ENCODE results near the gene FNDC10.
"Not testable (repeated sequence)": the region's sequence is repeated elsewhere in the genome, so short reads cannot be mapped to it uniquely, and the experiment has no call there.

FNDC10 gene

DNA sequence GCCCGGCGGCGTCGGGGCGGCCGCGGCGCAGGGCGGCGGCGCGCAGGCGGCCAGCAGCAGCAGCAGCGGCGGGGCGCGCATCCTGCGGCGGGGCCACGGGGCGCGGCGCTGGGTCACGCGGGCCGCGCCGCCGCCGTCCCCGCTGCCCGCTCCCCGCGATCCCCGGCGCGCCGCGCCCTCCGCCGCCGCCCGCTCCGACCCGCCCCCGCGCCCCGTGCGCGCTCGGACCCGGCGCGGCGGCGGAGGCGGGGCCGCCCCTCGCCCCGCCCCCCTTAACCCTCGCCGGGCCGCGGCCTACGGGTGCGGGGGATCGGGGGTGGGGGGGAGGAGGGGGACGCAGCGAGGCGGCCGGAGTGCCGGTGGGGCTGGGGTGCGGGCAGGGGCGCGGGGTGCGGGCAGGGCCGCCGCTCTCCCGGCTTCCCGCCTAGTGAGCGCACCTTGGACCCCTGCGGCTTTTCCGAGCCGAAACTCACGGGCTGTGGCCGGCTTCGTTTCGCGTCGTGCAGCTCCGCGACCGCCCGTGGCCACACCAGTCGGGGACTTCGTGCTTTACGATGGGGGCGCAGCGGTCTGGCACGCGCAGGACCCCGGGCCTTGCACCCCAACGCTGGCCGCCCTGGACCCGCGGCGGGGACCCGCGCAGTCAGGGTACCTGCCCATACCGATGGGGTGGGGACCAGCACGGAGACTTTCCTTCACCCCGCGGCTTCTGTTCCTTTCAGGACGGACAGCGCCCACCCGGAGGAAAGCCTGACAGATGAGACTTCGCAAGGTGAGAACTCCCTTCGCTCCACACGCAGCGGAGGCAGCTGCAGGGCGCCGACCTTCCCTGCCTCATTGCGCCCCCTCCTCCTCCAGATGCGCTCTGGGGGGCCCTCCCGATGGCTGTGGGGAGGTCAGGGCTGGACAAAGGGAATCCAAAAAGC is at the start of gene FNDC10:
Gene FNDC10, minus strand, starts transcription at position 201 of the 926 bp plus-strand sequence. Its CDS starts 120 bp downstream, at position 81.
- DNase-seq: no peak

DNA sequence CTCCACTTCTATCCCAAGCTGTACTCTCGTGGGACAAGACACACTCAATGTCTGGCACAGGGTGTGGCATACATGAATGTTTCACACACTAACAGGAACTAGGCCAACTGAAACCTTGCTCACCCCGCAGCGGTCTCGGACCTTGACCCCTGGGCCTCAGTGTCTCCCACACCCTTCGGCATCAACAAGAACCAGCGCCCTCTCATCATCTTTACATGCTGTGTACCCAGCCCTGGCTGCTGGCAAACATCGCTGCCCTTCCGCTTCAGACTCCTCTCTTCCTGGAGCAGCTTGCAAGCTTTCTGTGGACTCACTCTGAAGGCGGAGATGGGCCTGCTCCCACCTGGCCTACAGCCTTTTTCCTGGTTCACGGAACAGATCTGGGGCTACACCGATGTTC is 48.3 kb upstream of the FNDC10 start:
- not testable (repeated sequence) for DNase-seq

DNA sequence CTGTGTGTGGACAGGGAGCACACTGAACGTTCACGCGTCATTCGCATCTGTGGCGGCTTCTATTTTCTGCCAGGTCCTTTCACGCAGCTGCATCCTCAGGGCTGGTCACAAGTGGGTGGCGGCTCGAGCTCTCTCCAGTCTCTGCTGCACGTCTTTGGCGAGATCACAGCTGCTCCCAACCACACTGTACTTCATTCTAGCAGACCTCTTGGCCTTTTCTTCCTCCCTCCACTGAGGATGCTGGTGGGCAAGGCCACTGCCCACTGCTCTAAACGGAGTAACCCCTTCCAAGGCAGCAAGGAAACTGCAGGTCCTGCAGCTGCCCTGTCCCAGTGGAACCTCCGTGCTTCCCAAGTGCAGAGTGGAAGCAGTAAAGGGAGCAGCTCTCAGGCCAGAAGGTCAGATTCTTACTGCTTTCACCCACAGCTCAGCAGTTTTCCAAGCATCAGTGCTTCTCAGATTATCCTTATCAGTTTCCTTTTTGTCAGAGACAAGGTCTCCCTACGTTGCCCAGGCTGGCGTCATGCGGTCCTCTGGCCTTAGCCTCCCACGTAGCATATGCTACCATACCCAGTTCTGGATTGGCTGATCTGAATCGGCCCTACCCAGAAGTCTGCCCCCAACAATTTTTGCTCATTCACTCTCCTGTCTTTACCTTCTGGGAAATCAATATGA is 47.8 kb upstream of the FNDC10 start:
- not testable (repeated sequence) for DNase-seq

DNA sequence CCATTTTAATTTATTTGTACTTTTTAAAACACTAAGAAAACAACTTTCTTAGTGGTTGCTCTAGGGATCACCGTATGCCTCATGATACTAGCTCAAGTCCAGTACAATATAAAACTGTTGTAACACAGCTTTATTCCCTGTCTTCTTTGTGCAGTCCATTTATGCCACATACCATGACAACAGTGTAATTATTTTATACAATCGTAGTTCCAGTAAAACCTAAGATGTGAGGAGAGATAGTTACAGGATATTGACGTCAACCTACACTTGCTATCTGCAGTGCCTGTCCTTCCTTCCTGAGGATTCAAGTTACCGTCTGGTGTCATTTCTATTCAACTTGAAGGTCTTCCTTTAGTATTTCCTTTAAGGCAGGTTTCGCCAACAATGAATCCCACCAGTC is 46.4 kb upstream of the FNDC10 start:
- DNase-seq: not testable (repeated sequence)

DNA sequence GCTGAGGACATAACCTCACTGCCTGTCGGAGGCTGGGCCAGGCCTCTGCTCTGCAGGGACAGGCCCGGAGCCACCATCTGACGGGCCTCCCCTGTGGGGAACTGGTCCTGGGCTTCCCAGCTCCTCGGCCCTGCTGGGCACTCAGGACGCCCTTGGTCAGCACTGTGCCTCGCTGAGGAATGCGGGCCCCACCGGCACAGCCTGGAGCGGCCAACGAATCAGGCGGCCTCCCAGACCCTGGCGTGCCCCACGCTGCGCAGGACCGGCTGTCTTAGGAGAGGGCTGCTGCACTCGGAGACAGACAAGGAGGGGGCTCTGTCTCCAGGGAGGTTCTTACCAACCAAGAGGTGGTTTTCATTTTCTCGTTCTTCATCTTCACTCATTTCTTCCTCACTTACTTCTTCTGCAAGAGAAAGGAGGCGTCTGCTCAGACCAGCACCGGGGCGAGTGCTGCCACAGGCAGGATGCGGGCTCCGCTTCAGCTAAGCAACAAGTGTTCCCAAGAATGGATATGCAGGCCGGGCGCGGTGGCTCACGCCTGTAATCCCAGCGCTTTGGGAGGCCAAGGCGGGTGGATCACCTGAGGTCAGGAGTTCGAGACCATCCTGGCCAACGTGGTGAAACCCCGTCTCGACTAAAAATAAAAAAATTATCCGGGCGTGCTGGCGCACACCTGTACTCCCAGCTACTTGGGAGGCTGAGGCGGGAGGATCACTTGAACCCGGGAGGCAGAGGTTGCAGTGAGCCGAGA is 41.0 kb upstream of the FNDC10 start:
- DNase-seq: not testable (repeated sequence)

DNA sequence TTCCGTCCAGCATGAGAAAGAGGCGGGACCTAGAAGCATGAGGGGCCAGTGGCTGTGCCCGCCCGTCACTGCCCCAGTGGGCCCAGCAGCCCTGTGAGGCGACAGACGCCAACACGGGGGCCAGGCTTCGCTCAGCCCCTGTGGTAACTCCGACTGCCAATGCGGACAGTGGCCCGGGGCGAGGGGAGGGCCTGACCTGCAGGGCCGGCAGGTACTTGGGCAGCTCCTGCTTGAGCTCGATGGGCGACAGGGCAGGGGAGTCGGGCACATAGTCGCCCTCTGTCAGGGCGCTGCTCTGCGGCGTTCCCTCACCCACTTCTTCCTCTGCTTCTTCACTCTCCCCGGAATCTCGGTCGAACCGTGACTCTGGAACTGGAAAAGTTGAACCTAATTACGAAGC is 40.1 kb upstream of the FNDC10 start:
- not testable (repeated sequence) for DNase-seq

DNA sequence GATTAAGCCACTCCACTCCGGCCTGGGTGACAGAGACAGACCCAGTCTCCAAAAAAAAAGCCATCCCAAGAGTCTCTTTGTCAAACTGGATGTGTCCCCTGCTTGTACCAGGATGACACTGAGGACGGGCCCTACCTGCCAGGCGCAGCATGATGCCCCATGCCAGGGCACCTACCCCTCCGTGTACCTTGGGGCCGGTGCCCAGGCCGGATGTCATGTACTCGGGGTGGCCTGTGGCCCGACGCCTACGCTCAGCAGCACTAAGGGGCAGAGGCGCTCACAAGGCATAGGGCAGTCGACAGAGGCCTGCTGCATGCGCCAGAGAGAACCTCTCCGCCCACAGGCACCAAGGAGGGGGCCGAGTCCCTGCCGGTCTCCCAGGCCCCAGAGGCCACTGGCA is 39.4 kb upstream of the FNDC10 start:
- DNase-seq: not testable (repeated sequence)

DNA sequence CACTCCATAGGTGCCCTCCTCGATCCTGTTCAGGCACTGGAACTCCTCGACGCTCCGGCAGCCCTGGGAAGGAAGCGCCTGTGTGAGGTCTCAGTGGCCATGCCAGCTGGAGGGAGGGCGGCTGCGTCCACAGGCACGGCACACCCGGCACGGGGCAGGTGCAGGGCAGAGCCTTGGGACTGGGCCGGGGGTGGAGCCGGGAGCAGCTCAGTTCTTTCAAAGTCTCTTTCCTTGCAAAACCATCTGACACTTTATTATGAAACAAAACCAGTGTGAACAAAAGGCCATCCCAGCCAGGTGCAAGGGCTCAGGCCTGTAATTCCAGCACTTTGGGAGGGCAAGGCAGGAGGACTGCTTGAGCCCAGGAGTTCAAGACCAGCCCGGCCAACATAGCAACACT is 38.6 kb upstream of the FNDC10 start:
- DNase-seq: not testable (repeated sequence)

DNA sequence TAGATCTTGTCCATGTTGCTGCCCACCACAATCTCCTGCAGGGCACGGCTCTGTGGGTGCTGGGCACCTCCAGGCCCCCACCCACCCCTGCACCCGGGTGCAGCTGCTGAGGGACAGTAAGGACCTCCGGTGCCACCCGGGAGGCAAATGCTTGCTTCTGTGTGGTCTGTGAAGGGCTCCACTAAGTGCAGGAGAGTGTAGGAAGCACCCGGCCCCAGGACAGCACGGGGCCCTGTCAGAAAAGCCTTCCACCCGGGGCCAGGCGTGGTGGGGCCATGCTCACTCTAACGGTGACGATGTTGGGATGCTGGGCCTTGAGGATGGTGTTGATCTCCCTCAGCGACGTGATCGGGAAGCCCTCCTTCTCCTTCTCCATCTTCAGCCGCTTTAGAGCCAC is 37.5 kb upstream of the FNDC10 start:
- DNase-seq: not testable (repeated sequence)

DNA sequence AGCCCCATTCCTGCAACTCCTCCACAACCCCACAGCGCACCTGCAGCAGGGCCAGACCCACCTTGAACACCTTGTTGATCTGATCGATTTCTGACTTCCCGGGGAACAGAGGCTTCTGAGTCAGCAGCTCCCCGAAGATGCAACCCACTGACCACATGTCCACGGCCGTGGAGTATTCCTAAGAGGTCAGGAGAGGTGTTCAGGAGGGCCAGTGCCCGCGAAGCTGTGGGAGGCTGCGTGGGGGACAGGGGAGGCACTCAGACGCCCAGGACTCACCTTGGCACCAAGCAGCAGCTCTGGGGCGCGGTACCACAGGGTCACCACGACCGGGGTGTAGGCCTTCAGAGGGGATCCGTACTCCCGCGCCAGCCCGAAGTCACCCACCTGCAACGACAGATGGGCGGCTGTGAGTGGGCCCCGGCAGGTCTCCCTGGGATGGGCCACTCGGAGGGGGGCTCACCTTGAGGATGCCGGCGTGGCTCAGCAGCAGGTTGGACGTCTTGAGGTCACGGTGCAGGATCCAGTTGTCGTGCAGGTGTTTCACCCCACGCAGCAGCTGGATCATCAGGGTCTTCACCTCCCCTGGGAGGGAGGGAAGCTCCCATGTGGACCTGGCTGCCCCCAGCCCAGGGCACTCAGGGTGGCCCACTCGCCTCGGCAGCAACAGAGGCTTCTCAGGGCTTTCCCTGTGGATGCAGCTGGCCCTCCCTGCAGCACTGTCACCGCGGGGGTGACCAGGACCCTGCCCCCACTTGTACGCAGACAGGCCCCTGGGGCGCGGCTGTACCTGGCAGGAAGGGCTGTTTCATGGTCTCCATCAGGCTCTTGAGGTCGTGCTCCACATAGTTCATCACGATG is 36.9 kb upstream of the FNDC10 start:
- not testable (repeated sequence) for DNase-seq

DNA sequence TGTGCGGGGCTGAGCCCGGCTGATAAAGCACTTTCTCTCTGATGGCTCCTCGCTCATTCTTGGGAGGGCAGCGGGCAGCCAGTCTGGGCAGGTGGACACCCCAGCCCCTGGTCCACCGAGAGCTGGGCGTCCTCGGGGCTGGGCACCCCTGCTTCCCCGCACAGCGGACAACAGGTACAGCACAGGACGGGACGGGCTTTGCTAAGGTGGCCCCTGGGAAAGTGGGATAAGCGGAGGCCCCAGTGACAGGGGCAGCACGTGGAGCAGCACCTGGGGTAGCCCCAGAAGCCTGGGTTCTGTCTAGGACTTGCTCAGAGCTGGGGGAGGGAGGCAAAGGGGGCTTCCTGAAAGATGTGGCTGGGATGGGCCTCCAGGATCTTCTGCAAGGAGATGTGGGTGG is 34.7 kb upstream of the FNDC10 start:
- DNase-seq: not testable (repeated sequence)

DNA sequence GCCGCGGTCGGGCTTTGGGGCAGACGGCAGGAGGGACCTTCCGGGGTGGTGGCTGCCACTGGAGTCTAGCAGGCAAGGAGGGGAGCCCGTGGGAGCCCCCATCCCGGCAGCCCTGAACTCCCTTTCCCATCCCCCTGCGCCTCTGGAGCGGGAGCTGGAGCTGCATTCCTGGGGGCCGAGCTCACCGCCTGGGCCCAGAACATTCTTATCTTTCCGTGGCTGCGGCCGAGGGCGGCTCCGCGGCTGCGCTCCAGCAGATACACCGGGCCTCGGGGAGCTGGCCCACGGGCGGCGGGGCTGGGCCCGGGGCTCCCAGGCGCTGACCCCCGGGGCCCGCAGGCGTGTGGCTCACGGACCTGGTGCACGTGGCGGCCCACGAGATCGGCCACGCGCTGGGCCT is 33.5 kb upstream of the FNDC10 start:
- not testable (repeated sequence) for DNase-seq

DNA sequence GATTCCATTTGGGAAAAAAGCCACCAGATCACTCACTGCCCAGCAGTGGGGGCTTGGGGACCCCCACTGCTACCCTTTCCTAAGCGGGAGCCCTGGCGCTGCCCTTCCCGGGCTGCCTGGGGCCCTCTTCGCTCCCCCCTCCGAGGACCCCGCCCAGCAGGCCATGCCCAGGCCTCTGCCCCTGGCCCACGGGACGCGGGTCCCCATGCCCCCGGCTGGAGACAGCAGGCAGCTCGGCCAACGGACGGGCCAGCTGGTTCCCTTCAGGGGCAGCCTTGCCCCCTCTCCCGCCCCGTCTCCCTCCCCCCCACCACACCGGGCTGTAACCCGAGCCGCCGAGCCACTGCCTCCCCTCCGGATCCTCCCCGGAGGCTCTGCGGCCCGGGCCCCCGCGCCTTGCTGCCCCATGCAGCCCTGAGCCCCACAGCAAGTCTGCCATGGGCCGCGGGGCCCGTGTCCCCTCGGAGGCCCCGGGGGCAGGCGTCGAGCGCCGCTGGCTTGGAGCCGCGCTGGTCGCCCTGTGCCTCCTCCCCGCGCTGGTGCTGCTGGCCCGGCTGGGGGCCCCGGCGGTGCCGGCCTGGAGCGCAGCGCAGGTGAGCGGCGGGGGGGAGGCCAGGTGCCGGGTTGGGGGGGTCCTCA is 32.0 kb upstream of the FNDC10 start, which contains the start of gene MMP23B:
Gene MMP23B, plus strand, starts transcription at position 392 of the 639 bp plus-strand sequence. Its CDS starts 46 bp downstream, at position 438.
- DNase-seq: no peak

DNA sequence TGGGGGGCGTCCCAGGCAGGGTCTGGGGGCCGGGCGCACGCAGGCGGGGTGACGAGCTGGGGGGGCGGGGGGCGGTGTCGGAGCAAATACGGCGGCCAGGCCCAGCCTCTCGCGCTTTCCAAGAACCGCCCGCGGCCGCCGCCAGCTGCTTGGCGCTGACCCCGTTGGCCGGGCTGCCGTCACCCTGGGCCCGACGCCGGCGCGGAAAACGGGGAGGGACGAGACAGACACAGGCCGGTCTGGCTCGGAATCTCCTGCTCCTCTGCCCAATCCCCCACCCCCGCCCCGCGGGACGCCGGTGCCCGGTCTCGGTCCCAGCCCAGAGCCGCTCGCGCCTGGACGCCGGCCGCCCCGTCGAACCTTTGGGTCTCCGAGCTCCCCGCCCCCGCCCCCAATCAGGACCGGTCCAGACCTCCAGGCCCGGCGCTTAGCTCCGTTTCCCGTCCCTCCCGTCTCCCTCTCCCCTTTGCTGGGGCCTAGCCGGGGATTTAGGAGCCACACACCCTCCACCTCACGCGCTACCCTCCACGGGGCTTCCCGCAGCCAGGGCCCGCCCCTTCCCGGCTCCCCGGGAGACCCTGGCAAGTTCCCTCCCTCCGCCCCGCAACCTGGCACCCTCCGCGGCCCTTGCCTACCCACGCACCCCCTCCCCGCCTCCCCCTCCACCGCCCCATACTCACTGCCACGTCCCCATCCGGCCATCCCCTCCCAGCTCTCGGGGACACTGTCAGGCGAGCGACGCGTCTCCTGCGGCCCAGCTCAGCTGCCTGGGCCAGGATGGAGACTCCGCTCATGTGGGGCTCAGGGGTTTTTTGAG is 31.2 kb upstream of the FNDC10 start:
- no peak for DNase-seq

DNA sequence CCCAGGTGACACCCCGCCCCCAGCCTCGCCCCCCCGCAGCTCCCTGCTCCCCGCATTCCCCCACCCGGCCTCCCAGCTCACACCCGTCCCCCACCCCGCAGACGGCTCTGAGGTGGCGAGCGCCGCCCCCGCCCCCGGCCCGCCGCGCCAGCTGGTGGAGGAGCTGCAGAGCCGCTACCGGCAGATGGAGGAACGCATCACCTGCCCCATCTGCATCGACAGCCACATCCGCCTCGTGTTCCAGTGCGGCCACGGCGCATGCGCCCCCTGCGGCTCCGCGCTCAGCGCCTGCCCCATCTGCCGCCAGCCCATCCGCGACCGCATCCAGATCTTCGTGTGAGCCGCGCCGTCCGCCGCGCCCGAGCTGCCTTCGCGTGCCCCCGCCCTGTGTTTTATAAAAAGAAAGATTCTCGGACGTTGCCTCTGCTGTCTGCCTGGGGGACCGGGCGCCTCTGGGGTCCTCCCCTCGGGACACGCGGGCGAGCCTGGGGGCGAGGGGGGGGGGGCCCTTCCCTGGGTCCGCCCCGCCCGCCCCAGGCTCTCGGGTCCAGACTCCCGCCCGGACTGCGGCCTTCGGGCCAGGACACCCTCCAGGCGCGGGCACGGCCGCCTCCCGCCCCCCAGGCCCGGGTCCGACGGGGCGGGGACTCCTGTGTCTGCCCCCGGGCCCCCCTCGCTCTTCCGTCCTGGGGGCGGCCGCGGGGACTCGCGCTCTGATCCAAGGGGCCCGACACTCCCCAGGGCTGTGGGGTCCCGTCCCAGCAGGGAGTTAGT is 30.4 kb upstream of the FNDC10 start:
- no peak for DNase-seq

DNA sequence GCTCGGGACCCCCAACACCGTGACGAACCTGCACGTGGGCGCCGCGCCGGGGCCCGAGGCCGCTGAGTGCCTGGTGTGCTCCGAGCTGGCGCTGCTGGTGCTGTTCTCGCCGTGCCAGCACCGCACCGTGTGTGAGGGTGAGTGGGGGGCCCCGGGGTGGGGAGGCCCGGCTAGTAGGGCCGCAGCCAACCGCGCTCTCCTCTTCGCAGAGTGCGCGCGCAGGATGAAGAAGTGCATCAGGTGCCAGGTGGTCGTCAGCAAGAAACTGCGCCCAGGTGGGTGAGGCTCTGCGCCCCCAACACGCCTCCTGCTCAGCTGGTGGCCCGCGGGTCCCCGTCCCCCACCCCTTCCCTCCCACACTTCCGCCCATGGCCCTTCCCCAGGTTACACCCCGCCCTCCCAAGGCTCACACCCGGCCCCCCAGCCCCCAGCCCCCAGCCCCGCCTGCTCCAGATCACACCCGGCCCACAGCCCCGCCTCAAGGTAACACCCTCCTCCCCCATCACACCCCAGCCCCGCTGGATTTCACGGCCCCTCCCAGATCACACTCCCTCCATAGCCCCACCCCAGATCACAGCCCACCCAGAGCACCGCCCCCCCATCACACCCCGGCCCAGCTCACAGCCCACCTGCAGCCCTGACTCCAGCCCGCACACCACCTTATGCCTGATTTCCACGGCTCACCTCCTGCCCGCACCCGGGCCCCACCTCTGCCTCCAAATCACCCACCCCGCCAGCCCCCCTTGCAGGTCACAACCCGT is 29.7 kb upstream of the FNDC10 start:
- DNase-seq: no peak

DNA sequence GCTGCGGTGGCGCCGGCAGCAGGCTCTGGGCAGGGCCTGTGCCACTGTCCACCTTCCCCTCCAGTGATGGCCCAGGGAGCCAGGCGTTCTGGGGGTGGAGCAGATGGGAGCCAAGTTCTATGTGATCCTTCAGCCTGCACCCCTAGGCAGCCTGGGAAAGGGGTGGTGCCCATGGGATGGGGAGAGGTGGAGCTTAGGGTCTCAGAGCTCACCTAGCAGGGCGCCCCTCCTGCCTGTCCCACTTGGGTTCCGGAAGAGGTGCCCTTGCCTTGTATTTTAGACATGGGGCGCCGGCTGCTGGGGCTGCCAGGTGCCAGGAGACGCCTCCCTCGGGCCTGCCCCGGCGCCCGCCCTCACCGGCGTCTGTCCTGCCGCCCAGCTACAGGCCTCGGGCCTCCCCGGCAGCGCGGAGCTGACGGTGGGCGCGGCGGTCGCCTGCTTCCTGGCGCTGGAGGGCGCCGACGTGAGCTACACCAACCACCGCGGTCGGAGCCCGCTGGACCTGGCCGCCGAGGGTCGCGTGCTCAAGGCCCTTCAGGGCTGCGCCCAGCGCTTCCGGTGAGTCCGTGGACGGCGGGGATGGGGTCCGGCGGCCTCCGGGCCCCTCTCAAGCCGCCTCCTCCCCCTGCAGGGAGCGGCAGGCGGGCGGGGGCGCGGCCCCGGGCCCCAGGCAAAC is 29.0 kb upstream of the FNDC10 start:
- DNase-seq: no peak
